Measurements from ENCODE around the gene SLC16A5.

- TF ChIP-seq RARB (CRISPR knock-in tag; IDR thresholded peaks at IDR 0.05) = no peak
- TF ChIP-seq PATZ1 (CRISPR knock-in tag; IDR thresholded peaks at IDR 0.05; ENCODE audit: borderline replicate concordance) = no peak
- TF ChIP-seq TCF4 (CRISPR knock-in tag; IDR thresholded peaks at IDR 0.05; ENCODE audit: borderline replicate concordance) = no peak
- no peak for TF ChIP-seq ARNTL (CRISPR knock-in tag; IDR thresholded peaks at IDR 0.05; ENCODE audit: borderline replicate concordance, low read depth)
- no peak for TF ChIP-seq ZC3H10 (CRISPR knock-in tag; IDR thresholded peaks at IDR 0.05)
- TF ChIP-seq BACH2 (CRISPR knock-in tag; IDR thresholded peaks at IDR 0.05; ENCODE audit: borderline replicate concordance) = no peak
- TF ChIP-seq SNAI2 (CRISPR knock-in tag; IDR thresholded peaks at IDR 0.05) = no peak
- no peak for TF ChIP-seq POU6F1 (CRISPR knock-in tag; IDR thresholded peaks at IDR 0.05; ENCODE audit: borderline replicate concordance, low read depth)
These were observed 18.0 kb upstream of the SLC16A5 start for GRCh38 chr17:75069783-75070182.

Data from SK-N-SH treated with all-trans-retinoic acid at 6 μM for 48 hours (cell line).